A673 (cell line): ENCODE data around the gene GLYATL2. TPM values are rescaled to one million over a fixed set of nuclear protein-coding genes. Genes with fewer than 3 reads are reported as not detected.

Experiments used
- BruUV-seq: library from RNA; stranded (reverse); fragments of 400-500 nt; replicated peaks from 2 replicates; lab custom pipeline; 2021; lab: Mats Ljungman, UMichigan
- CTCF ChIA-PET: fragments of 300-600 bp; sonication (Branson Sonifier 250); formaldehyde crosslinking; loops from one replicate; lab custom pipeline; 2022; ENCODE audit warnings: antibody characterized with exemption; lab: Charles Lee
- POLR2A ChIA-PET: fragments of 300-600 bp; sonication (Branson Sonifier 250); formaldehyde crosslinking; loops from one replicate; lab custom pipeline; 2022; ENCODE audit warnings: antibody characterized with exemption; ENCODE audit not compliant: low non-redundant PET; lab: Charles Lee
- DNase-seq: peaks from one replicate; pipeline ENCODE4 v3.0.0-alpha.2; 2015; ENCODE audit warnings: low spot score
- H3K27ac ChIP-seq: fragments of 200-600 bp; sonication (generic); 2 replicates; pipeline ENCODE4 v1.5.1; 2016; ENCODE audit warnings: mixed run types, low read depth, mild to moderate bottlenecking, mixed read lengths, antibody characterized with exemption, low read length; ENCODE audit not compliant: poor library complexity, severe bottlenecking
- H3K27me3 ChIP-seq: fragments of 200-600 bp; sonication (generic); replicated peaks from 2 replicates; pipeline ENCODE4 v1.6.1; 2017; ENCODE audit warnings: mixed run types, low read depth, mild to moderate bottlenecking, mixed read lengths, antibody characterized with exemption, low read length; ENCODE audit not compliant: insufficient read depth, poor library complexity
- H3K36me3 ChIP-seq: fragments of 200-600 bp; sonication (generic); 2 replicates; pipeline ENCODE4 v1.6.1; 2016; ENCODE audit warnings: mixed run types, mild to moderate bottlenecking, mixed read lengths, antibody characterized with exemption, low read length; ENCODE audit not compliant: insufficient read depth, poor library complexity, severe bottlenecking
- H3K4me1 ChIP-seq: fragments of 200-600 bp; sonication (generic); 2 replicates; pipeline ENCODE4 v1.6.1; 2017; ENCODE audit warnings: mixed run types, mild to moderate bottlenecking, mixed read lengths, antibody characterized with exemption, low read length; ENCODE audit not compliant: insufficient read depth, poor library complexity, severe bottlenecking
- H3K4me3 ChIP-seq: fragments of 200-600 bp; sonication (generic); 2 replicates; pipeline ENCODE4 v1.5.1; 2016; ENCODE audit warnings: low read depth, mixed run types, mild to moderate bottlenecking, mixed read lengths, low read length; ENCODE audit not compliant: poor library complexity, severe bottlenecking
- H3K9me3 ChIP-seq: fragments of 200-600 bp; sonication (generic); 2 replicates; pipeline ENCODE4 v1.6.1; 2016; ENCODE audit warnings: mixed run types, low read depth, mild to moderate bottlenecking, mixed read lengths, antibody characterized with exemption, low read length; ENCODE audit not compliant: poor library complexity, severe bottlenecking
- CTCF ChIP-seq: fragments of 300-800, 200-600 bp; sonication (generic); conservative IDR thresholded peaks from 2 replicates; pipeline ENCODE4 v1.5.1; 2017; ENCODE audit warnings: low read depth, mild to moderate bottlenecking, antibody characterized with exemption, low read length, moderate library complexity, mixed read lengths
- EZH2 ChIP-seq: fragments of 200-600 bp; sonication (generic); IDR thresholded peaks from 2 replicates; pipeline ENCODE4 v1.6.1; 2017; ENCODE audit warnings: borderline replicate concordance, low read depth, mild to moderate bottlenecking, mixed read lengths, antibody characterized with exemption, low read length; ENCODE audit not compliant: poor library complexity, severe bottlenecking
- intact Hi-C: fragments of 100-400 bp; cut with micrococcal nuclease; formaldehyde crosslinking; loops from one replicate; pipeline ENCODE4 v1.10.0; 2022; ENCODE audit not compliant: unreplicated experiment
- total RNA-seq: library from RNA; stranded (reverse); gene quantifications from 2 replicates; pipeline ENCODE4 v1.2.3, GENCODE V29; 2021

Gene GLYATL2
- total RNA-seq, 1 experiment from 2014 or later = 1.7 TPM

GRCh38 chr11:58837707-58838388 is 6.7 kb downstream of the GLYATL2 start:
- Histone ChIP-seq H3K4me3 (no peak overlapping the region), H3K9me3 (no peaks in the 10 kb centered on the region), H3K27ac (no peak overlapping the region), H3K36me3 (no peaks in the 10 kb centered on the region), H3K4me1 (no peaks in the 10 kb centered on the region), H3K27me3 (no peaks in the 10 kb centered on the region)
- TF ChIP-seq CTCF (no peak), EZH2 (no peak)
- CTCF ChIA-PET = no interaction called here
- no peak for DNase-seq
- BruUV-seq = no TSS peak
- intact Hi-C loops = no loop called here
- POLR2A ChIA-PET = no interaction called here

DNA sequence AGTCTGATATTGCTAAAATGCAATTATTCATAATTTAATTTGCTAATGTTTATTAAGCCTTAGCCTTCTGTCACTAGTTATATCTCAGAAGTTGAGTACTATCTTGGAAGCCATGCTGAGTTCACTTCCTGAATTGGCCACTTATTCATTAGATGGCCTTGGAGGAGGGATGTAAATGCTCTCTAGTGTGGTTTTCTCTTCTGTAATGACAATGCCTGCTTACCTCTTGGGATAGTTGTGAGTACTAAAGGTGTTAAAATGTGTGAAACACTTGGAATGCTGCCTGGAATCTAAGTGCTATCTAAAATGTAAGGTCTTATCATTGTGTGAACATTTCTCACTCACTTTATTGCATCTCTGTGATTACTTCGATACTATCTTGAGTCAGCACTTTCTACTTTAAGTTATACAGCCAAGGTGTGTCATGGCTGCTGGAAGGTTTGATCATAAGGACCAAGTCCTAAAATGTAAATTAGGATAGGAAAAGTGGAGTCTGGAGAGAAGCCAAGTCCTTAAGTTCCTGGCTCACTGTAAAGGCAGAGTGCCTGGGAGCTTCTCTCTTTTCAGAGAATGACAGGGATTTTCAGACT is 12.4 kb downstream of the GLYATL2 start:
- no peaks in the 10 kb centered on the region for H3K36me3 ChIP-seq
- peak; percentile 48 for DNase-seq
- BruUV-seq = no TSS peak
- H3K27ac ChIP-seq = no peak overlapping the region
- peaks cover 23% of the 10 kb centered on the region for H3K27me3 ChIP-seq
- ChIA-PET POLR2A (no interaction called here), CTCF (no interaction called here)
- H3K4me3 ChIP-seq = no peak overlapping the region
- intact Hi-C loops = no loop called here
- no peaks in the 10 kb centered on the region for H3K4me1 ChIP-seq
- no peaks in the 10 kb centered on the region for H3K9me3 ChIP-seq
- TF ChIP-seq CTCF (no peak), EZH2 (no peak)

DNA sequence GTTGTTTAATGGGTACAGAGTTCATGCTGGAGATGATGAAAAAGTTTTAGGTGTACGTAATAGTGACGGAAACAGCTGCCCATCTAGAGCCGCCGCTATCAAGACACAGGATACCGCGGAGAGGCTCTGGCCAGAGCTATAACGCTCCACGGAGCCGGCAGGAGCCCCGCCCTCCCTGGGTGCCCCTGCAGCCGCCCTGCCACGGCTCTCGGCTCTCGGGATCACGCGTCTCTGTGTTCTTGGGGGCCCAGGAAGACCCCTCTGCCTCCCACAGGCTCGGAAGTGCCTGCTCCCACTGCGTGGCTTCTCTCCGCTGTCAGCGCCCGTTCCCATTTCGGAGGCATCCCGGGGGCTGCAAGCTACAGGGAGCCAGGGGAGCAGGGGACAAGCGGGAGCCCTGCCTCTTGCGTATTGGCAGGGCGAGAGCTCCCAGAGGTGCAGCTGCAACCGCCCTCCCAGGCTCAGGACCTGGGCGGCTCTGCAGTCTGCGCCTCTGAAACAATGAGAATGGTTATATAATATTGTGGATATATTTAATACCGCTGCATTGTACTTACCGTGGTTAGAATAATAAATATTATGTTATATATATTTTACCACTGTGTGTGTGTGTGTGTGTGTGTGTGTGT is 13.7 kb downstream of the GLYATL2 start:
- no peaks in the 10 kb centered on the region for H3K9me3 ChIP-seq
- no peak overlapping the region for H3K4me3 ChIP-seq
- peaks cover 23% of the 10 kb centered on the region for H3K27me3 ChIP-seq
- no TSS peak for BruUV-seq
- ChIA-PET POLR2A (no interaction called here), CTCF (no interaction called here)
- DNase-seq = no peak
- no peak for TF ChIP-seq CTCF
- no peak for TF ChIP-seq EZH2
- no peaks in the 10 kb centered on the region for H3K4me1 ChIP-seq
- intact Hi-C loops = no loop called here
- no peaks in the 10 kb centered on the region for H3K36me3 ChIP-seq
- no peak overlapping the region for H3K27ac ChIP-seq
